HG03575 (cell line): Measurements from ENCODE around the gene POU5F1.
"Not testable (repeated sequence)": the region's sequence is repeated elsewhere in the genome, so short reads cannot be mapped to it uniquely, and the experiment has no call there.

ENCODE experiments used
- ATAC-seq: cut with Tn5 transposase; IDR thresholded peaks from one replicate; pipeline ENCODE4 v1.9.1; 2021; ENCODE audit not compliant: unreplicated experiment, insufficient number of reproducible peaks, low FRiP score; ENCODE audit errors: extremely low read depth

Gene POU5F1

DNA sequence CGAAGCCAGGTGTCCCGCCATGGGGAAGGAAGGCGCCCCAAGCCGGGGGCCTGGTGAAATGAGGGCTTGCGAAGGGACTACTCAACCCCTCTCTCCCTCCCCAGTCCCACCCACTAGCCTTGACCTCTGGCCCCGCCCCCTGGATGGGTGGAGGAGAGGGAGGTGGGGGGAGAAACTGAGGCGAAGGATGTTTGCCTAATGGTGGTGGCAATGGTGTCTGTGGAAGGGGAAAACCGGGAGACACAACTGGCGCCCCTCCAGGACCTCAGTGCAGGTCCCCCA lies at the start of gene POU5F1:
POU5F1 (minus strand) TSS at position 83 of the 282 bp plus-strand sequence; CDS start at position 21, 62 bp downstream.
- ATAC-seq = no peak

DNA sequence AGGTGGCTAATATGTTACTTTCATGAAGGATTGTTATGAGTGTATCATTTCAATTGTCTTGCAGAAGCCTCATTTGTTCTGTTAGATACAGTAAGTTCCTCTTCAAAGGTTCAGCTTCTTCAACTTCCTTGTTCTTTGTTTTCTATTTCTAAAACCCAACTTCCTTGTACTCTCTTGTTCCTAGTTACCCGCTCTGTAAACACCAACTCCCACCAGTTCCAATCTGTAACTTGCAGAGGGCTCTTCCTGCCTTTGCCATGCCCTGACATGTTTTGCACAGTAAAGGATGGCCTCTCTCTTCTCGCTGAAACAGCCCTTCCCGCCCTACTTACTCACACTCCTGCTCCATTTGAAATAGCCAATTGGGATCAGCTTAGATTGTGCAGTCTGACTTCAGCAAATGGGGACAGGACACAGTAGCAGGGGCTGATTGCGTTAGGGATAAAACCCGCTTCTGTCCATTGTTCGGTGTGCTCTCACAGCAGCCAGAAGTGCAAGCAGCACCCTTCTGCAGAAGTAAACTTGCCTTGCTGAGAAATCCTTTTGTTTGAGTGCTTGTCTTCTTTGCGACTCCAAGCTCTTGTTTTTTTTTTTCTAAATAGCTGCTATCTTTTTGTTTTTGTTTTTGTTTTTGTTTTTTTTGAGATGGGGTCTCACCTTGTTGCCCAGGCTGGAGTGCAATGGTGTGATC lies 45.9 kb upstream of the POU5F1 start:
- ATAC-seq = no peak

DNA sequence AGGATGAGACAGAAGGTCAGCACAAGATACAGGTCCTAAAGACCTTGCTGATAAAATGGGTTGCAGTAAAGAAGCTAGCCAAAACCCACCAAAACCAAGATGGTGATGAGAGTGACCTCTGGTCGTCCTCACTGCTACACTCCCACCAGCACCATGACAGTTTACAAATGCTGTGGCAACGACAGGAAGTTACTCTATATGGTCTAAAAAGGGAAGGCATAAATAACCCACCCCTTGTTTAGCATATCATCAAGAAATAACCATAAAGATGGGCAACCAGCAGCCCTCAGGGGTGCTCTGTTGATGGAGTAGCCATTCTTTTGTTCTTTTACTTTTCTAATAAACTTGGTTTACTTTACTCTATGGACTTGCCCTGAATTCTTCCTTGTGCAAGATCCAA lies 44.7 kb upstream of the POU5F1 start:
- ATAC-seq = not testable (repeated sequence)

DNA sequence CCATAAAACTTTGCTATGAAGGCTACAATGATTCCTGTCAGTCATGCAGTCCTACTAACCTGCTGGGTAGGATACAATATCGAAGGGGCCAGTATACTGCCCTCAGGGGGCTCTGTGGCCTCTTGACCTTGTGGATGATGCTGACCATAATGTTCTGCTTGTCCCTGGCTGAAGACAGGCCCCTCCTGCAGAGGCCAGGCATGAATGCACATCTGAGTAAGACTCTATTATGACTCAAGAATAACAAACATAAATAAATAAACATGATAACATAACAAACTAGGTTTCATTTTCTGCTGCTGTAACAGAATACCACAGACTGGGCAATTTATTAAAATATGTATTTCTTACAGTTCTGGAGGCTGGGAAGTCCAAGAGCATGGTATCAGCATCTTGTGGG lies 44.0 kb upstream of the POU5F1 start:
- ATAC-seq = no peak

DNA sequence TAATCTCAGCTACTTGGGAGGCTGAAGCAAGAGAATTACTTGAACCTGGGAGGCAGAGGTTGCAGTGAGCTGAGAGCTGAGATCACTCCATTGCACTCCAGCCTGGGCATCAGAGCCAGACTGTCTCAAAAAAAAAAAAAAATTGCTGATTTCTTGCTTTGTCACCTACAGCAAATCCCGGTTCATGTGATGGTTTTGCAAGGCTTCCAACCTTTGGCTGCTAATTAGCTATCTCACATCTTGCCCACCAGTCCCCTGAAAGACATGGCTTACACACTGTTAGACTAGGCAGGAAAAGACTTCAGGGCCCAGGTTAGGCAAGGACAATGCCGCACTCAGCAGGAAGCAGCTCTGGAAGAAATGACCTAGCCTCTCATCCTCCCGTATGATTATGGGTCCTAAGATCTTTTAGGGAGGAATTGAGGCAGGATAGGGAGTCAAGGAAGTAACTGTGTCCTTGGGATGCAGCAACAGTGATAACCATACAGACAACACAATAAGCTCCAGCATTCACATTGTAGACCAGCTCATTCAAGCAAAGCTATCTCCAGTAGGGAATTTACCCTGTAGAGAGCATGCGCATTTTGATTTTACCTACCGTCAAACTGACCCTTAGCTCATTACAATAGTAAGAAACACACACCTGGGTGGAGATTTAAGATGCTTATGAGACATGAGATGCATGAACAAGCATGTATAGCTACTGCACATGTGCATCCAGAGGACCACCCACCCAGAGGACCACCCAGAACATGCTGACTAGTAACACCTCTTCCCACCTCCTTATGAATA lies 40.5 kb upstream of the POU5F1 start:
- no peak for ATAC-seq

DNA sequence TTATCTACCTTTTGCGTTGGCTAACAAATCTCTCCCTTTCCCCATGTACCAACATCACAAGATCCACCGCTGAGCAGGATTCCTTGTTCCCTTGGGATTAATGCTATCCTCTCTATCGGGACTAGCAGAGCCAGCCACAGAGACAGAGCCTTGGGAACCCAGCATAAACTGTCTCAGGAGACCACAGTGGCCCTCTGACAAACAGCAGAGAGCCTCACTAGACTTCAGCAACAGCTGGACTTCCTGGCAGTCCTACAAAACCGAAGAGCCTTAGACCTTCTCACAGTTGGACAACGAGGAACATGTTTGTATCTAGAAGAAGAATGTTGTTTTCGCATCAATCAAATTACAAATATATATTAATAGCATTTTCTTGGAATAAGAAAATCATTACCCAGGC lies 39.6 kb upstream of the POU5F1 start:
- no peak for ATAC-seq

DNA sequence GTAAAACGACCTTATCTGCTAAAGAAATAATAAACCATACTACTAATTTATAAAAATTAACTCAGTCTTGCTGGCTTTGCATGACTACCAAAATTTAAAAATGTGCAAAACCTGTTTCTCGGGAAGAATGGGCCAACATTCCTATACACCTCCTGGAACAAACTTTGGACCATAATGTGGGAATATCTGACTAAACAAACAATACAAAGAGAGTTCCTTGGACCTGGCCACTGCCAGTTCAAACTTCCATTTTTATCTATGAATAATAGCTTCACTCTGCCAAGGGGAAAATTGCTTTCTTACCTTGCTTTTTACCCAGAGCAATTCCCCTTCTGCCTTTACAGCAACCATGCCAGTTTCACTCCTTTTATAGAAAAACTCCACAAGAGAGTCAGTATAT lies 38.7 kb upstream of the POU5F1 start:
- no peak for ATAC-seq

DNA sequence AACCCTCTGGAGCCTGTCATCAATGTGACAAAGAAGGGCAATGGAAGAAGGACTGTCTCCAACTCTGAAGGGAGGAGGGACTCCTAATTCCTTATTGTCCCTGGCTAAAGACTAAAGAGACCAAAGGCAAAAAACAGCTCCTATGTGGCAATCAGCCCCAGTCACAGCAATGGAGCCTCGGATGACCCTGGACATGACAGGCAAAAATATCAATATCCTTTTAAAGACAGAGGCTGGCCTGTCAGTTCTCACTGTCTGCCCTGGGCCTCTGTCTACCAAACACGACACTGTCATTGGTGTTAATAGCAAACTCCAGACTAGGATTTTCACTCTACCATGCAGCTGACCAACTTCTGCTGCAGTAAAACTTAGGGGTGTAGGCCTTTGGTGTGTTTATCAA lies 38.0 kb upstream of the POU5F1 start:
- ATAC-seq = no peak

DNA sequence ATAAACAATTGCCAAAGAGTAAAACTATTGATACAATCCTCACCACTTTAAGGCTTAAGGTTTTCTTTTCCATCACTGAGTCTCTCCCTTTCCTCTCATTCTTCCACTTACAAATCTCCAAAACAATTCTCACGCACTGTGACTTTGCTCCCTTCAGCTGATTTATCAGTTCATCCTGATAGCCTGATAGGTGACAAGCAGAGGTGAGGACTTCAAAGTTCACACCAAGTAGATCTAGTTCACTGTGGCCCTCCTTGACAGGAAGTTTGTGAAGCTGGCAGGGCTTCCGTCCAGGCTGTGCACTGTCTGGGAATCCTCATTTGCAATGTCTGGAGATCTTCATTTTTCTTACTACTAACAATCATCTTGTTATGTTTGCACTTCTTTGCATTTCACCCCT lies 35.2 kb upstream of the POU5F1 start:
- ATAC-seq = no peak

DNA sequence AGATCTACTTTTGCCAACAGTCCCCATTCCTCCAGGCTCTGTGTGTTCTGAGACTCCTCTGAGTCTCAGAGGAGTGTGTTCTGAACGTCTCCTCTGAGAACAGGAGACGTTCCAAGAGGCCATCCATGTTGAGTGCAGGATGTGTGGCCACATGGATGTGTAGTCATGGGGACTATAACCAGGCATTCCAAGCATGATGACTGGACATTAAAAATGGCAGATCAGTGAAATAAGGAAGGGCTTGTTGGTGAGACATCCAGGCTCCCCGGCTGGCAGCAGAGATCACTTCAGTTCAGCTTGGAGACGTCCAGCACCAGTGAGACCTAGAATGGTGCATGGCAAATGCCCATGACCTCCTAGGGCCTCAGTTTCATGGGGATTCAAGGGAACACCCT lies 34.3 kb upstream of the POU5F1 start:
- no peak for ATAC-seq

DNA sequence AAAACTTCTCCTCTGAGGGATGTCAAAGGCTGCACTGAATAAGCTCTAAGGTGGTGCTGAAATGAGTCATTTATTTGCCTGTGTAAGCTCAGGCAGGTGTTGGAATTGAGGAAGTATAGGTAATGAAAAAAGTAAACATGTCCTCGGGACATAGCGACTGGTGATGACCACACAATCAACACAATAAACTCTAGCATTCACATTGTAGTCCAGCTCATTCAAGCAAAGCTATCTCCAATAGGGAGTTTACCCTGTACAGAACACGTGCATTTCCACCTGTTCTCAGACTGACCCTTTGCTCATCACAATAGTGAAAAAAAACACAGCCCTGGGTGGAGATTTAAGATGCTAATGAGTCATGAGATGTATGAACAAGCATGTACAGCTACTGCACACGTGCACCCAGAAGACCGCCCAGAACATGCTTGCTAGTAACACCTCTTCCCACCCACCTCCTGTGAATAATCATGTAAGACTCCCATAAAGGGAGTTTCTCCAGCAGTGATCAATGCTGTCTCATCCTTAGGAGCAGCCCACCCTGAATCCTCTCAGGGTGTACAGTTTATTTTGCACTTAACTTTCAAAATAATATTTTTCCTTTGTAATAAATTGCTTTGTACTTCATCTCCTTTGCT lies 33.0 kb upstream of the POU5F1 start:
- ATAC-seq = peak; percentile 42

DNA sequence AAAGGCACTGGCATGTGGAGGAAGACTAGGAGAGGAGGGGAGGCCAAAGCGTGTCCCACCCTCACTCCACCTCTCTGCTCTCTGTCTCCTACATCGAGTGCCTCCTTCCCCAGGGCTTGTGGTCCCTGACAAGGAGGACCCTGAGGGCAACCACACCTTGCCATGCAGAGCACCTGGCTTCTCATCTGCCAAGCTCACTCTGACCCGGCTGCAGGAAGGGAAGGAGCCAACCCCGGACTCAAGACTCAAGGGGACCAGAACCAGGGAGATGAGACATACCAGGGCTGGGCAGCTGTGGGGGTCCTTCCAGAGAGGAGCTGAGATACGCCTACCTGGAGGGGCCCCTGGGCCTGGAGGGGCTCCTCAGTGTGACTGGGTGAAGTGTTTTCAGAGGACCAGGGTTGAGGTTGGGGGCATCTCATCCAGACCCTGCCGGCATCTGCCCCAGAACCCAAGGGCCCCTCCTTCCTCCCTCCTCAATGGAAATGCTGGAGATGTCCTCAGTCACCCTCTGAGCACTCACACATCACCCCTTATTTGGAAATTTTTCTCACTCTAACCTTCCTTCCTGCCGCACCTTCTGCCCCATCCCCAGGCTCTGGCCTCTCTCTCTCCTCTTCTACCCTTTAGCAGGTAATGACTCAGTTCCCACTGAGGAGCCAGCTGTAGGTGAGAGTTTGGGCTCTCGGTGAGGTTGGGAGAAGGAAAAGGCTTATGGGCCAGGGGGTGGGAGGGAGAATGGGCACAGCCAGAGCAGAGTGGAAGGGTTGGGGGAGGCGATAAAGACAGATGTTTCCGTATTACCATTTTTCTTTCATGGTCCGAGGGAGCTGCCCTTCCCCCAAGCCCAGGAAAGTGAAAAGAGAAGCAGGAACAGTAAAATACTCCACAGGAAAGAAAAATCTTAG lies 32.0 kb upstream of the POU5F1 start:
- no peak for ATAC-seq

DNA sequence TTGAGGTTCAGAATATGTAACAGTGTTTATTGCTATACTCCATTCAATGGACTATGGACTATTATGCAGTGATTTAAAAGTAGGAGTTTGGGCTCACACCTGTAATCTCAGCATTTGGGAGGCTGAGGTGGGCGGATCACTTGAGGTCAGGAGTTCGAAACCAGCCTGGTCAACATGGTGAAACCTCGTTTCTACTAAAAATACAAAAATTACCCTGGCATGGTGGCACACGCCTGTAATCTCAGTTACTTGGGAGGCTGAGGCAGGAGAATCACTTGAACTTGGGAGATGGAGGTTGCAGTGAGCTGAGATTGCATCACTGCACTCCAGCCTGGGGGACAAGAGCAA lies 28.6 kb upstream of the POU5F1 start:
- ATAC-seq = not testable (repeated sequence)

DNA sequence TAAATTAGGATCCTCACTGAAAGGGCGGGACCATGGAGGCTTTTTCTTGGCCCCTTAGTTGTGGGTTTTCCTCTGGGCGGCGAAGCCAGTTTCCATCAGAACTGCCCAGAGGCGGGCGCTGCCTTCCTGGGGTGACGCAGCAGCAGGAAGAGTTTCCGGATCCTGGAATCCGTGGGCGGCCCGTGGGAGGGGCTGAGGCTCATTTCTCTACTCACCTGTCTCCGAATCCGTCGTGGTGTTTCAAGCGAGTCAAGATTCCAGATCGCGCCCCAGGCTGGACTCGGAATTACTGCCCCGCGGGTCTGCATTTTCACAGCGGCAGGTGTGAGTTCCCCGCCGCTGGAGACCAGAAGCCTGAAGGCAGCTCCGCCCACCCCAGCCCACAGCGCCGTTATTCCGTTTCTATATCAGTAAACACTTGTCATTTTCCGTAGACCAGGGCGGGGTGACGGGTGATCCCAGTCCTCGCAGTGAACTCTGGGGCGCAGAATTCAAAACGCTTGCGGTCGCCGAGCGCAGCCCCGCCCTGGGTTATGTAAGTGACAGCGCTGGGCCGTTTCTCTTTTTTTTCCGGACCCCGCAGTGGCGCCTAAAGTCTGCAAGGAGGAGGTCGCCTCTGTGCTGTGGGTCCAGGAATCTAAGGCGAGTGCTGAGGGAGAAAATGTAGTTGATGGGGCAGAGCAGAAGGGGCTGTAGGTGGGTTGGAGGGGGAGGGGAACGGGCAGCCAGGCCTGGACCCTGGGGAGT lies 27.2 kb upstream of the POU5F1 start:
- no peak for ATAC-seq

DNA sequence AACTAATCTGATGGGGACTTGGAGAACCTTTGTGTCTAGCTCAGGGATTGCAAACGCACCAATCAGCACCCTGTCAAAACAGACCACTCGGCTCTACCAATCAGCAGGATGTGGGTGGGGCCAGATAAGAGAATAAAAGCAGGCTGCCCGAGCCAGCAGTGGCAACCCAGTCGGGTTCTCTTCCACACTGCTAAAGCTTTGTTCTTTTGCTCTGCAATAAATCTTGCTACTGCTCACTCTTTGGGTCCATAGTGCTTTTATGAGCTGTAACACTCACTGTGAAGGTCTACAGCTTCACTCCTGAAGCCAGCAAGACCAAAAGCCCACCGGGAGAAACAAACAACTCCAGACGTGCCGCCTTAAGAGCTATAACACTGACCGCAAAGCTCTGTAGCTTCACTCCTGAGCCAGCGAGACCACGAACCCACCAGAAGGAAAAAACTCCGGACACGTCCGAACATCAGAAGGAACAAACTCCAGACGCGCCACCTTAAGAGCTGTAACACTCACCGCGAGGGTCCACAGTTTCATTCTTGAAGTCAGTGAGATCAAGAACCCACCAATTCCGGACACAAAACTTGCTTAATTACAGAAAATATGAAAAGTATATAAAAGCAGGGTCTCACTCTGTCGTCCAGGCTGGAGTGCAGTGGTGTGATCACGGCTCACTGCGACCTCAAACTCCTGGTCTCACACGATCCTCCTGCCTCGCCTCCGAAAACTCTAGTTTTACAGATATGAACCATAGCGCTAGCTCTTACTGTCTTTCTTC lies 26.0 kb upstream of the POU5F1 start:
- not testable (repeated sequence) for ATAC-seq

DNA sequence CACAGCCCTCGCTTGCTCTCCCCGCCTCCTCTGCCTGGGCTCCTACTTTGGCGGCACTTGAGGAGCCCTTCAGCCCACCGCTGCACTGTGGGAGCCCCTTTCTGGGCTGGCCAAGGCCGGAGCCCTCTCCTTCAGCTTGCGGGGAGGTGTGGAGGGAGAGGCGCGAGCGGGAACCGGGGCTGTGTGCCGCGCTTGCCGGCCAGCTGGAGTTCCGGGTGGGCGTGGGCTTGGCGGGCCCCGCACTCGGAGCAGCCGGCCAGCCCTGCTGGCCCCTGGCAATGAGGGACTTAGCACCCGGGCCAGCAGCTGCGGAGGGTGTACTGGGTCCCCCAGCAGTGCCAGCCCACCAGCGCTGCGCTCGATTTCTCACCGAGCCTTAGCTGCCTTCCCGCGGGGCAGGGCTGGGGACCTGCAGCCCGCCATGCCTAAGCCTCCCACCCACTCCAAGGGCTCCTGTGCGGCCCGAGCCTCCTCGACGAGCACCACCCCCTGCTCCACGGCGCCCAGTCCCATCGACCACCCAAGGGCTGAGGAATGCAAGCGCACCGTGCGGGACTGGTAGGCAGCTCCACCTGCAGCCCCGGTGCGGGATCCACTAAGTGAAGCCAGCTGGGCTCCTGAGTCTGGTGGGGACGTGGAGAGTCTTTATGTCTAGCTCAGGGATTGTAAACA lies 25.0 kb upstream of the POU5F1 start:
- not testable (repeated sequence) for ATAC-seq

DNA sequence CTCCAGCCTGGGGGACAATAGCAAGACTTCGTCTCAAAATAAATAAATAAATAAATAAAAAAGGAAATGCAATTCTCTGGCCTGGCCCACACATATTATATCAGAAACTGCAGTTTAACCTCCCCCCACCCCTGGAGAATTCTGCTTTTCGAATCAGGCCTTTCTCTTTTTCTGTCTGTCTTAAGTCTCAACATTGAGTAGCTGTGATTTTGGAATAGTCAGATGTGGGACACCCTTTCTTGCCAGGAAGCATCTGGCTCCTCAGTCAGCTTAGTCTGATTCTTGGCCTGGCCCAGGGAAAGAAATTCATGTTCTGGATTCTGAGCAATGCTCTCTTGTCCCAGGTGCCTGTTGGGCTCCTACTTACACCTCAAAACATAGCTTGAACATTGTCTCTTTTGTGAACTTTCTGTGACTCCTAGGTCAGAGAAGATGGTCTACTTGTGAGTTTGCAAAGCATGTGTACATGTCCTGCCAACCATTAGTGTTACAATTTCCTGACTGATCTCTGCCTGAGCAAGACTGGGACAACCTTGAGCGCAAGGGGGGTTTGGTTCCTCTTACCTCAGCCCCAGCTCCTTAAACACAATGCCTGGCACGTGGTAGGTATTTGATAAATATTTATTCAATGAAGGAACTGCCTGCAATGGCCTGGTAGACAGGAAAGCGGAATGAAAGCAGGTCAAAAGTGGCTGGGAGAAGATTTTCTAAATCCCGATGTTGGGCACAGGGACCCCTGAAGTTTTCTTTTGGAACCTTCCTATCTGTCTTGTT lies 23.8 kb upstream of the POU5F1 start:
- ATAC-seq = no peak
